ENCODE data around the gene FRMD4A. TPM values are rescaled to one million over a fixed set of nuclear protein-coding genes. Genes with fewer than 3 reads are reported as not detected.

FRMD4A gene
- total RNA-seq, 1 experiment from 2014 or later: 7.0 TPM

- Mint-ChIP-seq H3K9me3 (ENCODE audit: low read depth, unreplicated experiment) (no peaks in the 10 kb centered on the region), H3K4me1 (ENCODE audit: low read depth, unreplicated experiment) (no peaks in the 10 kb centered on the region), H3K27ac (ENCODE audit: unreplicated experiment) (no peak overlapping the region), H3K4me3 (ENCODE audit: low read depth, unreplicated experiment) (no peak overlapping the region), H3K36me3 (ENCODE audit: insufficient read depth, unreplicated experiment) (no peaks in the 10 kb centered on the region), H3K27me3 (ENCODE audit: unreplicated experiment) (peaks cover 59% of the 10 kb centered on the region)
- intact Hi-C loops (cut with micrococcal nuclease; ENCODE audit: unreplicated experiment): no loop called here
- BruUV-seq (replicated peaks): no TSS peak
- DNase-seq: no peak
- no peak for TF ChIP-seq CTCF (IDR thresholded peaks at IDR 0.05; ENCODE audit: unreplicated experiment)
- CTCF ChIA-PET: no interaction called here
Measured at GRCh38 chr10:14271621-14272020, 59.1 kb downstream of the FRMD4A start.

DNA sequence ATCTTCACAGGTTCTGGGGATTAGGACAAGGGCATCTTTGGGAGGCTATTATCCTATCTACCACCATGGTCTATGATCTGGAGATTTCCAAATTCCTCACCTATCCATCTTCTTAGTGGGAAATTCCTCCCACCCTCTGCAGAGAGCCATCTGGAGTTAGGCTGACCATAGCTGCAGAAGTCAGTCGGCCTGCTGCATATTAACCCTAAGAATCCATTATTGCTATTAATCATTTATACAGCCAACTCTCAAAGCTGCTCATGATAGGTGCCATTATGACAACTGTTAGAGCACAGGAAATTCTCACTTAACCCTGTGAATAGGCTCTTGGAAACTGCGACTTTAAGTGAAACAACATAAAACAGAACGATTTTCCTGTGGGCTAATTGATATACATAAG lies 60.4 kb downstream of the FRMD4A start:
- no peak overlapping the region for H3K27ac Mint-ChIP-seq (ENCODE audit: unreplicated experiment)
- intact Hi-C loops (cut with micrococcal nuclease; ENCODE audit: unreplicated experiment): no loop called here
- no peaks in the 10 kb centered on the region for H3K36me3 Mint-ChIP-seq (ENCODE audit: insufficient read depth, unreplicated experiment)
- TF ChIP-seq CTCF (IDR thresholded peaks at IDR 0.05; ENCODE audit: unreplicated experiment): no peak
- H3K9me3 Mint-ChIP-seq (ENCODE audit: low read depth, unreplicated experiment): no peaks in the 10 kb centered on the region
- BruUV-seq (replicated peaks): no TSS peak
- CTCF ChIA-PET: no interaction called here
- no peaks in the 10 kb centered on the region for H3K4me1 Mint-ChIP-seq (ENCODE audit: low read depth, unreplicated experiment)
- H3K27me3 Mint-ChIP-seq (ENCODE audit: unreplicated experiment): peaks cover 46% of the 10 kb centered on the region
- DNase-seq: no peak
- no peak overlapping the region for H3K4me3 Mint-ChIP-seq (ENCODE audit: low read depth, unreplicated experiment)

DNA sequence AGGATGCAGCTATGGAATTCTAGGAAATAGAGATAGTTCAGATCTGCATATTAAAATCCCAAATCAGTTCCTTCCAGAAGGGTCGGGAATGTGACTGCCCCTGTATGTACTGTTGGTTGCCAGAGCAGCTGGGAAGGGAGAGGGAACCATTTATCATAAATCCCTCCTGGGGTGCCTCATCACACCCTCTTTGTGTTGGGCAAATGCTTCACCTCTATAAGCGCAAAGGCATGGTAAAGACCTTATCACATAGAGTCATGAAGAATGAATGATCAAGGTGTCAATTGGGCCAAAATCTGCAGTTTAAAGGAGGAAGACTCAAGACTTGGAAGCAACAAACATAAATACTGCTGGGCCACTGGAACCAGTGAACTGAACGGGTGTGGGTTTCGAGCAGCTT lies 65.0 kb downstream of the FRMD4A start:
- BruUV-seq (replicated peaks): no TSS peak
- H3K9me3 Mint-ChIP-seq (ENCODE audit: low read depth, unreplicated experiment): no peaks in the 10 kb centered on the region
- peaks cover 59% of the 10 kb centered on the region for H3K27me3 Mint-ChIP-seq (ENCODE audit: unreplicated experiment)
- no peak for DNase-seq
- CTCF ChIA-PET: no interaction called here
- H3K4me1 Mint-ChIP-seq (ENCODE audit: low read depth, unreplicated experiment): no peaks in the 10 kb centered on the region
- no peak for TF ChIP-seq CTCF (IDR thresholded peaks at IDR 0.05; ENCODE audit: unreplicated experiment)
- no peak overlapping the region for H3K4me3 Mint-ChIP-seq (ENCODE audit: low read depth, unreplicated experiment)
- intact Hi-C loops (cut with micrococcal nuclease; ENCODE audit: unreplicated experiment): no loop called here
- H3K36me3 Mint-ChIP-seq (ENCODE audit: insufficient read depth, unreplicated experiment): no peaks in the 10 kb centered on the region
- no peak overlapping the region for H3K27ac Mint-ChIP-seq (ENCODE audit: unreplicated experiment)

- intact Hi-C loops (cut with micrococcal nuclease; ENCODE audit: unreplicated experiment): no loop called here
- no peaks in the 10 kb centered on the region for H3K9me3 Mint-ChIP-seq (ENCODE audit: low read depth, unreplicated experiment)
- no peak overlapping the region for H3K27ac Mint-ChIP-seq (ENCODE audit: unreplicated experiment)
- H3K4me1 Mint-ChIP-seq (ENCODE audit: low read depth, unreplicated experiment): no peaks in the 10 kb centered on the region
- H3K4me3 Mint-ChIP-seq (ENCODE audit: low read depth, unreplicated experiment): no peak overlapping the region
- no peak for TF ChIP-seq CTCF (IDR thresholded peaks at IDR 0.05; ENCODE audit: unreplicated experiment)
- peaks cover 53% of the 10 kb centered on the region for H3K27me3 Mint-ChIP-seq (ENCODE audit: unreplicated experiment)
- H3K36me3 Mint-ChIP-seq (ENCODE audit: insufficient read depth, unreplicated experiment): no peaks in the 10 kb centered on the region
- CTCF ChIA-PET: no interaction called here
- BruUV-seq (replicated peaks): no TSS peak
- DNase-seq: no peak
Measured at GRCh38 chr10:14262836-14263425, 67.8 kb downstream of the FRMD4A start.
